GM19397 (cell line): ENCODE measurements around the gene CATSPERB.
"Not testable (repeated sequence)": the region's sequence is repeated elsewhere in the genome, so short reads cannot be mapped to it uniquely, and the experiment has no call there.

ENCODE experiments used
- ATAC-seq: cut with Tn5 transposase; IDR thresholded peaks from one replicate; pipeline ENCODE4 v1.9.1; 2021; ENCODE audit warnings: mild to moderate bottlenecking, moderate library complexity; ENCODE audit not compliant: unreplicated experiment

Gene CATSPERB

DNA sequence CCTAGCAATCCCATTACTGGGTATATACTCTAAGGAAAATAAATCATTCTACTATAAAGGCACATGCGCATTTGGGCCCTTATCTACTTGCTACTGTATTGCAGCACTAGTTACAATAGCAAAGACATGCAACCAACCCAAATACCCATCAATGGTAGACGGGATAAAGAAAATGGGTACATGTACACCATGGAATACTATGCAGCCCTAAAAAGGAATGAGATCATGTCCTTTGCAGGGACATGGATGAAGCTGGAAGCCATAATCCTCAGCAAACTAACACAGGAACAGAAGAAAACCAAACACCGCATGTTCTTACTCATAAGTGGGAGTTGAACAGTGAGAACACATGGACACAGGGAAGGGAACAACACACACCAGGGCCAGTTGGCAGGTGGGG is 54.2 kb downstream of the CATSPERB start:
- ATAC-seq: not testable (repeated sequence)

DNA sequence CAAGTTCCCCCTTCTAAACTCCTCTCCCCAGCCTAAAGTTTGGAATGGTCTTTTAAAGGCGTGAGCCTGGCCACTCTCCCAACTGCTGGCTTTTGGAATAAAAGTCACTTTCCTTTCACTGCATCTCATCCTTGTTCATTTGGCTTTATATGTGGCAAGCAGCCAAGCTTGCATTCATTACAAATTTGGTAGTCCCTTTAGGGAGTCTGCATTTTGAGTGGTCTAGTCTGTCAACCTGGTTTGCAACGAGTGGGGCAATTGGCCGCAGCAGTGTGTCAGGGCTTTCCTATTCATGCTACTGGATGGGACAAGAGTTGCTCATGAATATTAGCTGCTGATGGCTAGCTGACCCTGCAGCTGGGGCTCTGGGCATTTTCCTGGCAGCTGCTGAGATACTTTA is 57.0 kb downstream of the CATSPERB start:
- ATAC-seq: no peak

DNA sequence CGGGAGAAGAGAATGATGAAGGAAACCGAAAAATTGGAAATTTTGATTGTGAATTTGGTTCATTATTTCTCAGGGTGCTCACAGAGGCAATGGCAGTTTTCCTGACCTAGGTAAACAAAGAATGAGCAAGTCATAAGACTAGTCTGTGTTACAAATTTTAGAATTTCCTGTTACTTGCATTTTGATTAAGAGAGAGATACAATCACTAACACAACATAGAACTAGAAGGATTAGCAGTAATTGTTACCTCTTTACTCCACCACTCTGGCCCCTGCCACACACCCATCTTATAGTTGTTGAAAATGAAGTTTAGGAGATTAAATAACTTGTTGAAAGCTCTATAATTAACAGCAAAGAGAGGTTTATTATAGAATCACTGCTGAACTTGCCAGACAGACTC is 62.0 kb downstream of the CATSPERB start:
- ATAC-seq: no peak

DNA sequence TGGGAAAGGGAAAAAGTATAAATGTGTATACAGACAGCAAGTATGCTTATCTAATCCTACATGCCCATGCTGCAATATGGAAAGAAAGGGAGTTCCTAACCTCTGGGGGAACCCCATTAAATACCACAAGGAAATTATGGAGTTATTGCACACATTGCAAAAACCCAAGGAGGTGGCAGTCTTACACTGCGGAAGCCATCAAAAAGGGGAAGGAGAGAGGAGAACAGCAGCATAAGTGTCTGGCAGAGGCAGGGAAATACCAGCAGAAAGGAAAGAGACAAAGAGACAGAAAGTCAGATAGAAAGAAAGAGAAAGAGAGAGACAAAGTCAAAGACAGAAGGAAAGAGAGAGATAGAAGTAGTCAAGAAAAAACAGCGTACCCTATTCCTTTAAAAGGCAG is 64.8 kb downstream of the CATSPERB start:
- ATAC-seq: not testable (repeated sequence)

DNA sequence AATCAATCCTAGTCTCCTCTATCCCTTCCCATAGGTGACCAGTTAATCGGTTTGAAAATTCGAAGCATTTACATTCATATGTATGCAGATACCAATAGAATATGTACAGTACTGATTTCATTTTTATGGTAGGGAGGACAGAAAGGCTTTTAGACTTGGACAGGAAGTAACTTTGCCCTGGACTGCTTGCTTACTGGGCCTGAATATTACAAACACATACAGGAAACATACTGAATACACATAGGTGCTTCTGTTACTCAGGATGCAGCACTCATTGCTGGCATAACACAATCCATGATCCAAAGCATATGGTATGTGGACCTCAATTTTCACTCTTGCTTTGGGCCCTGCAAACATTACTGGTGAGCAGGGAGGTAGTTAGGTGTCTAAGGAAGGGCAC is 71.1 kb downstream of the CATSPERB start:
- no peak for ATAC-seq

DNA sequence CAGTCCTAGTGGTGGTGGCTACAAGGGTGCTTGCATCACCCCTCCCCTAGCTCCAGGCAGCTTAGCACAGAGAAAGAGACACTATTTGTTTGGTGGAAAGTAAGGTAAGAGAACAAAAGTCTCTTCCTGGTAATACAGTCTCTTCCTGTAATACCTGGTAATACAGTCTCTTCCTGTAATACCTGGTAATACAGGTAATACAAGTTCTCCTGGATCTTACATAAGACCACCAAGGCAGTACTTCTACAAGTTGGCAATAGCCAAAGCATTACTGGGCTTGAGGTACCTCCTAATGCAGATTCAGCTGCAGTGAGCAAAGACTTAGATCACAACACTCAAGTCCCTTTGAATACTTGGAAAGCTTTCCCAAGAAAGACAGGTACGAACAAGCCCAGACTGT is 77.0 kb downstream of the CATSPERB start:
- ATAC-seq: no peak

DNA sequence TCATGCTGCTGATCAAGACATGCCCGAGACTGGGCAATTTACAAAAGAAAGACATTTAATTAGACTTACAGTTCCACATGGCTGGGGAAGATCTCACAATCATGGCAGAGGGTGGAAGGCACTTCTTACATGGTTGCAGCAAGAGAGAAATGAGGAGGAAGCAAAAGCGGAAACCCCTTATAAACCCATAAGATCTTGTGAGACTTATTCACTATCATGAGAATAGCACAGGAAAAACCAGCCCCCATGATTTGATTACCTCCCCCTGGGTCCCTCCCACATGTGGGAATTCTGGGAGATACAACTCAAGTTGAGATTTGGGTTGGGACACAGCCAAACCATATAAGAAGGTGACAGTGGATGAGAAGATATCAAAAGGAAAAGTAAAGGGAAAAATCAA is 78.4 kb downstream of the CATSPERB start:
- no peak for ATAC-seq

DNA sequence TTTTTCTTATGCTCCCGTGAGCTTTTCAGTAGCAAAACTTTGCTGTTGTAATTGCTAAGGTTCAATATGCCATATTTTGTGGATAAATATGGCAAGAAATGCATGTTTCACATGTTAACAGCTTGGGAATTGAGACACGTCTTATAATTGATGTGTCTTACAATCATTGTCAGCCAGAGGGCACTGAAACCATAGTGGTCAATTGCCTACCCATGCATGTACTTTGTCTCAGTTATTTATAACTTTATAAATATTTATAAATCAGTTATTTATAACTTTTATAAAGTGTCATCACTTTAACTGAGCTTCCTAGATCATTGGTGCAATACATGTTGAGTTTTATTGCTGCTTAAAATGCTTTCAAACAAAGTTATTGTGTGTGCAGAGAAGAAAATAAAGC is 82.0 kb downstream of the CATSPERB start:
- ATAC-seq: no peak

DNA sequence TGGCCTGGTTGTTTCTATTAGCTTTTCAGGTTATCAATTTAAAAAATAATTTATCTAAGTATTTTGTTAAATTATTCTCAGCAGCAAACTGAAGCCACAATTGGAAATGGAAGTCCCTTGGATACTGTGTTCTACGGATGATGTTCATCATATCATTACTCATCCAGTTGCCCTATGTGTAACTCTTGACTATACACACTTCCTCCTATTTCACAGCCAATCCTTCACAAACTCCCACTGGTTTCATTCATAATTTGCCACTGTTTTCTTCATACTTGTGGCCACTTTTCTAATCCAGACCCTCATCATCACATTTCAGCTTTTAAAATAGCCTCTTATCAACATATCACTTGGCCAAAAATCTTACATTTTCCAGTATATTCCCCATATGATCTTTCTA is 84.0 kb downstream of the CATSPERB start:
- no peak for ATAC-seq

DNA sequence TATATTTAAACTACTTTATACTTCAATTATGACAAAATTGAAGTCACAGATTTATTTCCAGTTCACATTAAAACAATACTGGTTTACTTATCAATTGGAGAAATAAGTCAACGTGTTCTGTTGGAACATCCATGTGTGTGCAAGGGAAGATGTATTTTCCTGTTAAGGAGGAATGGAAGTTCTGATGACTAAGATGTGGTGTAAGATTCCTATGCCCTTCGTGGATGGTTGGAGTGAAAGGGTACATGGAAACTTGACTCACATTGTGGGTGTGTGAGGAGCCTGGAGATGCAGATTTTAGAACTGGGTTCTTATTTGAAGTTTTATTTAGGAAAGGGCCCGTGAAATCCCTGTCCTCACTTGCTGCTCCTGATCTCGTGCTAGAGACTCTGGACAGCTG is 95.3 kb downstream of the CATSPERB start:
- ATAC-seq: no peak

DNA sequence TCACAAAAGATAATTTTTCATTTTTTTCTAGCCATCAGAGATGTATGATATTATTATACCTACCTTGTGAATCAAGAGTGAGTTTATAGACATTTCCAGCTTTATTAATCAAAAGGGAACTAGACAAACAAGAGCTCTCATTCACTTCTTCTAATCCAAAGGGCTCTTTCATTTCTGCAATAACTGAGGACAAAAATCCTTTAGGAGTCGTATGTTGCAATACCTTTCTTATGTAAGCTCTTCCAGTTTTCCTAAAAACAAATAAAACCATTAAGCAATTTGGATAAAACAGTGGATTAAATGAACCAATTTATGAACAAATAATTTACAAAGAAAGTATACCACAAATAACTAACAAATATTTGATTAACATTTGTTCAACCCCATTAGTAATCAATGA is 107.1 kb downstream of the CATSPERB start:
- no peak for ATAC-seq

DNA sequence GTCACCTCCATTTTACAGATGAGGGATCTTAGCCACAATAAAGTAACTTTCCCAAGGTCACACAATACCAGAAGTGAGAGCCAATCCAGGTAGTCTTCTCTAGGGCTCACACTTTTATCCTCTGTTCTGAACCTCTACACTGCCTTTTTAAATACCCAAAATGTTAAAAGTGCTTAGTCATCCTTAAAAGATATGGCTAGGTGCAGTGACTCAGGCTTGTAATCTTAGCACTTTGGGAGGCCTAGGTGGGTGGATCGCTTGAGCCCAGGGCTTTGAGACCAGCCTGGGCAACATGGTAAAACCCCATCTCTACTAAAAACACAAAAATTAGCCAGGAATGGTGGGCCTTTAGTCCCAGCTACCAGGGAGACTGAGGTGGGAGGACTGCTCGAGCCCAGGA is 117.7 kb downstream of the CATSPERB start:
- ATAC-seq: no peak

DNA sequence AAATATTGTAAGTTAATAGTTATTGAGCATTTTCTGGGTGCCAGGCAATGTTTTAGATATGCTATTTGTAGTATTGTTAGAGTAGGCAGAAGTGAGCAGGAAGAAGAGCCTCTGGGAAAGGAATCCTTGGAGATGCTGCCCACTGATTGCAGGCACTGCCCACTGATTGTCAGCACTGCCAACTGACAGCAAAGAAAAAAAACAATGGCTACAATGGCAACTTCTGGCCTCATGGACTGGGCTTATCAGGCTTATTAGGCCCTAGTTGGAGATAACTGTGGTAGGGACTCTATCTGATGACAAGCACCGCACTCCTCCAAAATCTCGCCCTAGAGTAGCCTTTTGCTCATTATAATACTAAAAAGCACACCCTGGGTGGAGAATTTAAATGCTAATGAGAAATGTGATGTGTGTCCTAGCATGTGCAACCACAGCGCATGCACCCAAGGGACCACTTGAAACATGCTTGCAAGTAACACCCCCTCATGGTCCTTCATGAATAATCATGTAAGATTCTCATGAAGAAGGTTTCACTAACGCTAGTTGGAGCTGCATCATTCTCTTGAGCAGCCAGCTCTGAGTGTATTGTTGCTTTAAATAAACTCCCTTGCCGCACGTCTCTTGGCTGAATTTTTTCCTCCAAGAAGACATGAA is 118.3 kb downstream of the CATSPERB start:
- ATAC-seq: no peak

DNA sequence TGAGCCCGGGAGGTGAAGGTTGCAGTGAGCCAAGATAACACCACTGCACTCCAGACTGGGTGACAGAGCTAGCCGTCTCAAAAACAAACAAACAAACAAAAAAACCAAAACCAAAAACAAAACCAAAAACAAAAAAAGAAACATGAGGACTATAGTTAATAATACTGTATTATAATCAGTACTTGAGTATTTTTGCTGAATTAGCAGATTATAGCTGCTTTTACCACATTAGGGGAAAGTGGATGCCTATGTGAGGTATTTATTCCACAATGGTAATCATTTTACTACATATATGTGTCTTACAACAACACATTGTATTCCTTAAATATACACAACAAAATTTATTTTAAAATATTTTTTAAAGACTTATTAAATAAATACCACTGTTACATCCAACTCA is 120.4 kb downstream of the CATSPERB start:
- no peak for ATAC-seq

DNA sequence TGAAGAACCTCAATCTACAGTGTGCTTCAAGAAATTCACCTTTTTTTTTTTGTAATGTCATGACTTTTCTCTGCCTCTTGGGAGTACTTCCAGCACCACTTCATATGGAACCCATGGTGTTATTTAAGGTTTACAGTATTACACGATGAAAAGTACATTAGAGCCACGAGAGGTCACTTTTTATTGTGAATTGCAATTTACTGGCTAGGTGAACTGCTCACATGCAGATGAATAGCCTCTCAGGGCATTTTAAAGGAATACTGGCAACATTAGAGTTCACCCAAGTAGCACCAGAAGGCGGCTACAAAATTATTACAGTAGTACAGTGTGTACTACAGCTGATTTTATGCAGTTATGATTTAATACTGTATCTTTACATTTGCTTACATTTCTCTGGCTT is 122.7 kb downstream of the CATSPERB start:
- ATAC-seq: no peak

DNA sequence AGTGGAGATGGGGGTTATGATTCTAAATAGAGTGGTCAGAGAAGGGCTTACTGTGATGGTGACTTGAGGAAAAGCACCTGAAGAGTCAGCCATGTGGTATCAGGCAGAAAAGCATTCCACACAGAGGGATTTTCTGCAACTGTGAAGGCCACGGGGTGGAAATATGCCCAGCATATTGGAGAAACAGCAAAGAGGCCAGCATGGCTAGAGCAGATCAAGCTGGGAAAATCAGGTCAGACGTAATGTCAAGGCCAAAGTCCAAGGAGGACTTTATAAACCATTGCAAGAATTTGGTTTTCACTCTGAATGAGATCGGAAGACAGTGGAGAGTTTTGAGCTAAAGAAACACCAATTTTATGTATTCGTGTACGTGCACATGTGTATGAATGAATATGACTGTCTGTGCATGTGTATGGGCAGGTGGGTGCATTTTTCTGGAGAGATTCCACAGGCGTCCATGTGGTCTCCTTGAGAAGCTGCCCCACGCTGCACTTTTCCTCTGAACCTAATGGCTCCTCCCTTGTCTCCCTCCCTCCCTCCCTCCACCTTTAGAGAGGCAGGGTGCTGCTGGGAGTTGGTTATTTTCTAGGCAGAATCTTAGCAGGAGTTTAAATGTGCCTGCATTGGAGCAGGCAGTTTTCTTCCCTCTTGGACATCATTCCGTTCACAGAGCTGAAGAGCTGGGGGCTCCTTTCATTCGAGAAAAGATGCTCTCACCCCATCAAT is 124.4 kb downstream of the CATSPERB start:
- no peak for ATAC-seq

DNA sequence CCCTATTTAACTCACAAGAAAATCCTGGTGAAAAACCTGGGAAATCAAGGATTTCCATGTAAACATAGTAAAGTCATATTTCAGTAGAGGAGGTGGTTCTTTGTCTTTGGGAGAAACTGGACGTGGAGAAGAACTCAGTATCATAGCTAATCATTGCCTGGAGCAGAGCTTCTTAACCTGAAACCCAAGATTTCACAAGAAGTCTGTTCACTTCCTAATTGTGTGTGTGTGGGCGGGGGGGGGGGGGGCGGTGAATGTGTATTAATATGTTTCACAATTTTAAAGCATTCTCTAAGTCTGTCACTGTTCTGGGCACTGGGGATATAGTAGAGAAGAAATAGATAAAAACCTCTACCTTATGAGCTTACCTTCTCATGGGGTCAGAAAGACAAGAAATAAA is 125.0 kb downstream of the CATSPERB start:
- ATAC-seq: no peak

DNA sequence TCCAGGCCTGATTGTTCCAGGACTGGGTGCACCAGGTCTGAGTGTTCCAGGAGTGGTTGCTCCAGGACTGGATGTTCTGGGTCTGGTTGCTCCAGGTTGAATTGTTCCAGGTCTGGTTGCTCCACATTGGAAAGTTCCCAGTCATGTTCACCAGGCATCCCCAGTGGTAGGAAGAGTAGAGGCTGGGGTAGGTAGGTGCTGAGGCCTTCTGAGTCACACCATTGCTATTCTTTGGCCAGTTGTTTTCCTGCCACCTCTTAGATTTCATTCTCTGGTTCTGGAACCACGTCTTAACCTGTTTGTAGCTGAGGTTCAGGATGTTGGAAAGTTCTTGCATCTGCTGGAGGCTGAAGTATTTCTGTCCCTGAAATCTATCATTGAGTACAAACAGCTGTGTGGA is 127.3 kb downstream of the CATSPERB start:
- ATAC-seq: not testable (repeated sequence)

DNA sequence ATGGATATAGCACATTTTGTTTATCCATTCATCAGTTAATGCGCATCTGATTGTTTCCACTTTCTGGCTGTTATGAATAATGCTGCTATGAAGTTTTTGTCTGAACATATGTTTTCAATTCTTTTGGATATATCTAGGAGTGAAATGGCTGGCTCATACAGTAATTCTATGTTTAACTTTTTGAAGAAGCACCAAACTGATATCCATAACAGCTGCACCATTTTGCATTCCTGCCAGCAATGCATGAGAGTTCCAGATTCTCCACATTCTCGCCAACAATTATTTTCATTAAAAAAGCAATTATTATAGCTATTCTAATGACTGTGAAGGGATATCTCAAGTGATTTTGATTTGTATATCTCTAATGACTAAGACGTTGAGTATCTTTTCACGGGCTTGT is 131.9 kb downstream of the CATSPERB start:
- ATAC-seq: no peak

DNA sequence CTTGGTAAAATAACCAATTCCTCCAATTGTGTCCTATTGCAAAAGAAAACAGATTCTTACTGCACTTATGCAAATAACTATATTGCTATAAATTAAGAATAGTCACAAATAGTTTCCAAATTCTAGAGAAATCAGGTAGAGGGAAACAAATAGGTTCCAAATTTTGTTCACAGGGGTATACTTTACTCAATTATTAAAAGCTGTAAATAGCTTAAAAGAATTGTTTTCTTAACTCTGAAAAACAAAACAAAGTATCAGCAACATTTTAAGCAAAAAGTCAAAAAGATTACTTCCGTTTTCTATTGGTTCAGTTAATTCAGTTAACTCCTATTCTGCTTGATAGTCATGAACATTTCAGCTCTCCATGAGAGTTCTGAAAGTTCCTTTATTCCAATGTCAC is 136.2 kb downstream of the CATSPERB start:
- ATAC-seq: no peak

DNA sequence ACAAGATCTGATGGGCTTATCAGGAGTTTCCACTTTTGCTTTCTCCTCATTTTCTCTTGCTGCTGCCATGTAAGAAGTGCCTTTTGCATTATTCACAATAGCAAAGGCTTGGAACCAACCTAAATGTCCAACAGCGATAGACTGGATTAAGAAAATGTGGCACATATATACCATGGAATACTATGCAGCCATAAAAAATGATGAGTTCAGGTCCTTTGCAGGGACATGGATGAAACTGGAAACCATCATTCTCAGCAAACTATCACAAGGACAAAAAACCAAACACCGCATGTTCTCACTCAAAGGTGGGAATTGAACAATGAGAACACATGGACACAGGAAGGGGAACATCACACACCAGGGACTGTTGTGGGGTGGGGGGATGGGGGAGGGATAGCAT is 137.9 kb downstream of the CATSPERB start:
- not testable (repeated sequence) for ATAC-seq

DNA sequence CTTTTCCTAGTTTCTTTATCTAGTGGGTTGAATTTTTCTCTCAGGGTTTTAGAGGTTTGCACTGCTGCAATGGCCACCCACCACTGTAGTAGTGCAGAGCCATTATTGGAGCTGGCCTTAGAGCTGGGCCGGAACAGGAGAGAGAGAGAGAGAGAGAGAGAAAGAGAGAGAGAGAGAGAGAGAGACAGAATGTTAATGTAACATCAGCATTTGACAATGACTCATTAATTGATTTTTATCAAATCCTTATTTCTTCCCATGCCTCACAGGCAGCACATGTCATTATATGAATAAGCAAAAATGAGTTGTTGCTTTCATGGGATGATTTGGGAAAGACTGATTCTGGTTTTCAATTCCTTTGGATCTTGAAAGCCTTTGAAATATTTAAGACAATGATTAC is 145.5 kb downstream of the CATSPERB start:
- ATAC-seq: no peak

DNA sequence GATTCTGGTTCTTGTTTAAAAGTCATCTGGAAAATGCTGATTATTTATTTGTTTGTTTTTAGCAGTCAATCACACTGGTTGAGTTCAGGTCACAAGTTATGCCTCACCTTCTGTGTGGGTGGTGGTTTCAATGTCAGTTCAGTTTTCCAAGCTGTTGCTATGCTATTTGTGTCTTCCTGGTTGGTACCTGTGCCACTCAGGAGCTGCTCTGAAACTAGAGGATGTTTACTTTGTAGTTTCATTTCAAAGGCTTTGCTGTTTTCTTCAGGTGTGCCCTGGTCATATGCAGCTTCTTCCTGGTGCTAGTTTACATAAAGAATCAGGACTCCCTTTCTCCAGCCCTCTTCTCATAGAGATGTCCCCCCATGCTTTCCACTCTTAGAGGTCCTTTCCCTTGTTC is 146.0 kb downstream of the CATSPERB start:
- ATAC-seq: no peak
